Measurements from ENCODE around the gene OPTN. TPM values are rescaled to one million over a fixed set of nuclear protein-coding genes. Genes with fewer than 3 reads are reported as not detected.

OPTN gene
- total and polyA plus RNA-seq, 10 of the 15 experiments (the other 5 are each of a cell fraction or from before 2014, with no cell fraction given) = 15.2 to 42.4 (median 25.5) TPM

GRCh38 chr10:13120786-13121499 lies 21.0 kb downstream of the OPTN start (continued):
- TF ChIP-seq HSF1 (IDR thresholded peaks at IDR 0.05; ENCODE audit: low read depth, low read length) = no peak
- no peak for TF ChIP-seq NFYA (IDR thresholded peaks at IDR 0.05; ENCODE audit: borderline replicate concordance, low read depth, low read length)
- TF ChIP-seq TCF7 (IDR thresholded peaks at IDR 0.05; ENCODE audit: borderline replicate concordance) = no peak
- no peak for TF ChIP-seq YY1 (IDR thresholded peaks at IDR 0.05; ENCODE audit: low read depth, low read length)
- no peak for TF ChIP-seq TARDBP (IDR thresholded peaks at IDR 0.05; ENCODE audit: borderline replicate concordance)
- TF ChIP-seq E4F1 (IDR thresholded peaks at IDR 0.05; ENCODE audit: borderline replicate concordance, partially characterized antibody) = no peak
- TF ChIP-seq HDAC6 (IDR thresholded peaks at IDR 0.05; ENCODE audit: unreplicated experiment) = no peak
- no peak for TF ChIP-seq SUPT20H (IDR thresholded peaks at IDR 0.05; ENCODE audit: borderline replicate concordance, control insufficient read depth, low read depth, low read length)

GRCh38 chr10:13121500-13121854 lies 21.5 kb downstream of the OPTN start:
- ChIA-PET SMC1A (ENCODE audit: uncharacterized antibody, unreplicated experiment) (interaction anchor here (0.9 kb wide), 1 partner anchor 12 kb away, joined by 3 read pairs; no protein-coding TSS in a partner anchor), POLR2A (no interaction called here), RAD21 (ENCODE audit: unreplicated experiment) (no interaction called here), CTCF (no interaction called here)
- H3K27me3 ChIP-seq (replicated peaks in 1 of 2; ENCODE audit: control insufficient read depth in 2 of 2, insufficient read depth in 2 of 2, low read length in 1 of 2) = no peaks in the 10 kb centered on the region
- ATAC-seq (no peak), DNase-seq (ENCODE audit: low read depth, low spot score) (no peak), FAIRE-seq (no peak)
- no peak overlapping the region for H3K9ac ChIP-seq (ENCODE audit: control insufficient read depth, insufficient read depth, low read length)
- H3K4me3 ChIP-seq = no peak overlapping the region
- no peaks in the 10 kb centered on the region for H3K79me2 ChIP-seq (ENCODE audit: control insufficient read depth, insufficient read depth, low read length)
- in situ Hi-C loops (cut with MboI) = no loop called here
- H4K20me1 ChIP-seq (ENCODE audit: control insufficient read depth, insufficient read depth) = no peaks in the 10 kb centered on the region
- no peaks in the 10 kb centered on the region for H3K9me3 ChIP-seq (replicated peaks; ENCODE audit: control insufficient read depth, insufficient read depth, low read length)
- no peak overlapping the region for H3K4me2 ChIP-seq (ENCODE audit: control insufficient read depth, insufficient read depth)
- H3K36me3 ChIP-seq (ENCODE audit: control insufficient read depth in 2 of 2, insufficient read depth in 2 of 2, low read length in 1 of 2) = peaks cover 2 to 9% of the 10 kb centered on the region in 2 experiments; a peak in 3 of 4 replicates
- H3K27ac ChIP-seq (ENCODE audit: control insufficient read depth, insufficient read depth) = no peak overlapping the region
- WGBS (ENCODE audit: insufficient coverage, insufficient replicate concordance, low lambda C conversion rate, missing lambda C conversion rate) = 100% methylated on average over 1 of the region's 1 CpG
- BruUV-seq (replicated peaks) = no TSS peak
- no peak overlapping the region for H2AFZ ChIP-seq (ENCODE audit: control insufficient read depth, low read depth, low read length)
- H3K4me1 ChIP-seq (ENCODE audit: control insufficient read depth, insufficient read depth, low read length) = peaks cover 15% of the 10 kb centered on the region
- intact Hi-C loops (cut with micrococcal nuclease; ENCODE audit: unreplicated experiment) = no loop called here
- no peak for TF ChIP-seq FOXM1 (IDR thresholded peaks at IDR 0.05; ENCODE audit: low read depth, low read length)
- no peak for TF ChIP-seq STAT3 (IDR thresholded peaks at IDR 0.05; ENCODE audit: low read depth, low read length)
- no peak for TF ChIP-seq SP1 (IDR thresholded peaks at IDR 0.05; ENCODE audit: low read depth, low read length)
- no peak for TF ChIP-seq SPI1 (IDR thresholded peaks at IDR 0.05; ENCODE audit: borderline replicate concordance, insufficient read depth, low read depth, low read length)
- TF ChIP-seq MEF2A (IDR thresholded peaks at IDR 0.05; ENCODE audit: insufficient read depth, low read depth, low read length) = no peak
- no peak for TF ChIP-seq FOXK2 (IDR thresholded peaks at IDR 0.05)
- TF ChIP-seq PAX5 (IDR thresholded peaks at IDR 0.05; ENCODE audit: borderline replicate concordance, low read depth, low read length) = no peak
- TF ChIP-seq TAF1 (IDR thresholded peaks at IDR 0.05; ENCODE audit: borderline replicate concordance, low read depth, low read length) = no peak
- TF ChIP-seq NR2F1 (conservative IDR thresholded peaks at IDR 0.05) = no peak
- TF ChIP-seq PAX8 (IDR thresholded peaks at IDR 0.05) = no peak
- no peak for TF ChIP-seq BCL11A (IDR thresholded peaks at IDR 0.05; ENCODE audit: low read depth, low read length)
